Trophoblast cell (in vitro differentiated cells and primary cell): ENCODE results near the gene ADRA1B.

Experiments used
- DNase-seq, 2 donors: peaks; one replicate each; pipeline ENCODE4 v3.0.0-alpha.2; 2016
- H2AFZ ChIP-seq: 2 replicates; pipeline ENCODE4 v1.6.1; 2013; ENCODE audit warnings: low read length, moderate library complexity, mild to moderate bottlenecking; ENCODE audit not compliant: insufficient read depth, poor library complexity
- H2AK5ac ChIP-seq: 2 replicates; pipeline ENCODE4 v1.6.1; 2013; ENCODE audit warnings: mild to moderate bottlenecking, low read length
- H2BK120ac ChIP-seq: 2 replicates; pipeline ENCODE4 v1.6.1; 2013; ENCODE audit warnings: low read length, mild to moderate bottlenecking, moderate library complexity; ENCODE audit not compliant: insufficient read depth, poor library complexity
- H2BK12ac ChIP-seq: 2 replicates; pipeline ENCODE4 v1.6.1; 2013; ENCODE audit warnings: mild to moderate bottlenecking, low read length, moderate library complexity
- H2BK5ac ChIP-seq: 2 replicates; pipeline ENCODE4 v1.6.1; 2013; ENCODE audit warnings: low read length, low read depth, moderate library complexity, mild to moderate bottlenecking; ENCODE audit not compliant: poor library complexity
- H3K14ac ChIP-seq: 2 replicates; pipeline ENCODE4 v1.6.1; 2013; ENCODE audit warnings: mild to moderate bottlenecking, low read length
- H3K18ac ChIP-seq: 2 replicates; pipeline ENCODE4 v1.6.1; 2013; ENCODE audit warnings: mild to moderate bottlenecking, low read length
- H3K23ac ChIP-seq: 2 replicates; pipeline ENCODE4 v1.6.1; 2013; ENCODE audit warnings: low read length
- H3K27ac ChIP-seq: 2 replicates; pipeline ENCODE4 v1.5.1; 2013; ENCODE audit warnings: low read depth, mild to moderate bottlenecking, inconsistent platforms, low read length, moderate library complexity
- H3K27me3 ChIP-seq: 2 replicates; pipeline ENCODE4 v1.6.1; 2013; ENCODE audit warnings: inconsistent platforms, mild to moderate bottlenecking, low read length, moderate library complexity; ENCODE audit not compliant: insufficient read depth
- H3K36me3 ChIP-seq, 2 experiments: 1 replicate in 1 of 2; 2 replicates in 1 of 2; pipeline ENCODE4 v1.6.1; 2013; ENCODE audit warnings: low read length in 2 of 2, mild to moderate bottlenecking in 2 of 2, moderate library complexity in 1 of 2; ENCODE audit not compliant: insufficient read depth in 2 of 2, control insufficient read depth in 1 of 2
- H3K4ac ChIP-seq: 2 replicates; pipeline ENCODE4 v1.6.1; 2013; ENCODE audit warnings: low read depth, mild to moderate bottlenecking, low read length, moderate library complexity
- H3K4me1 ChIP-seq, 2 experiments: 1 replicate in 1 of 2; 2 replicates in 1 of 2; pipeline ENCODE4 v1.6.1; 2013; ENCODE audit warnings: low read length in 2 of 2, mild to moderate bottlenecking in 2 of 2, moderate library complexity in 1 of 2; ENCODE audit not compliant: insufficient read depth in 2 of 2, control insufficient read depth in 1 of 2
- H3K4me2 ChIP-seq: 2 replicates; pipeline ENCODE4 v1.6.1; 2013; ENCODE audit warnings: inconsistent platforms, mild to moderate bottlenecking, low read length, moderate library complexity
- H3K4me3 ChIP-seq: 2 replicates; pipeline ENCODE4 v1.5.1; 2013; ENCODE audit warnings: mild to moderate bottlenecking, low read depth, low read length, inconsistent platforms
- H3K79me1 ChIP-seq: one replicate; pipeline ENCODE4 v1.6.1; 2013; ENCODE audit warnings: low read length
- H3K79me2 ChIP-seq: 2 replicates; pipeline ENCODE4 v1.6.1; 2013; ENCODE audit warnings: low read length, mild to moderate bottlenecking; ENCODE audit not compliant: control insufficient read depth, insufficient read depth, poor library complexity
- H3K9ac ChIP-seq: 2 replicates; pipeline ENCODE4 v1.6.1; 2013; ENCODE audit warnings: mild to moderate bottlenecking, low read length
- H3K9me3 ChIP-seq: 2 replicates; pipeline ENCODE4 v1.6.1; 2013; ENCODE audit warnings: low read depth, mild to moderate bottlenecking, control low read depth, inconsistent platforms, low read length; ENCODE audit not compliant: insufficient read depth
- H4K12ac ChIP-seq: 2 replicates; pipeline ENCODE4 v1.6.1; 2013; ENCODE audit warnings: low read depth, mild to moderate bottlenecking, low read length, moderate library complexity
- H4K8ac ChIP-seq: 2 replicates; pipeline ENCODE4 v1.6.1; 2013; ENCODE audit warnings: low read depth, mild to moderate bottlenecking, low read length, moderate library complexity
- H4K91ac ChIP-seq: one replicate; pipeline ENCODE4 v1.6.1; 2013; ENCODE audit warnings: low read depth, mild to moderate bottlenecking, low read length, moderate library complexity
- WGBS: extraction: QIAGEN DNeasy Blood & Tissue Kit; methylation state at CpG from one replicate; pipeline ENCODE4 v1.1.7; 2013; ENCODE audit warnings: missing lambda C conversion rate; ENCODE audit not compliant: insufficient read length, insufficient coverage; ENCODE audit errors: extremely low coverage; 5-methylcytosine and 5-hydroxymethylcytosine counted together

Gene ADRA1B

DNA sequence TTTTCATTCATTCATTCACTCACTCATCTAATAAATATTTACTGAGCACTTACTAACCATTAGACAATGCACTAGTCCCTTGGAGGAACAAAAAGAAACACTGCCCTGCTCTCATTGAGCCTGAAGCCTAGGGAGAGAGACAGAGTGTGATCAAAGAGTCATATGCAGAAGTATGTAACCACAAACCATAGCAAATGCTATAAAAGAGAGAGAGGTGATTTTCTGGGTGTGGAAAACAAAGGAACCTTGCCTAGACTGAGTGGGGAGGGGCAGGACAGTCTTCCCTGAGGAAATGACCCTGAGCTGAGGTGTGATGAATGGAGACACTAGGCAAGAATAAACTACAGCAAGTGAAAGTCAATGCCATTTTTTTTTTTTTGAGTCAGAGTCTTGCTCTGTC is 10.8 kb upstream of the ADRA1B start:
- no peak overlapping the region for H2AK5ac ChIP-seq
- no peak overlapping the region for H4K8ac ChIP-seq
- H2BK5ac ChIP-seq: no peak overlapping the region
- H3K4me2 ChIP-seq: no peak overlapping the region
- no peak overlapping the region for H4K91ac ChIP-seq
- no peak overlapping the region for H3K18ac ChIP-seq
- H3K23ac ChIP-seq: no peak overlapping the region
- H2BK12ac ChIP-seq: no peak overlapping the region
- H3K4me3 ChIP-seq: no peak overlapping the region
- H3K27ac ChIP-seq: no peak overlapping the region
- H3K79me1 ChIP-seq: peaks cover 21% of the 10 kb centered on the region
- H3K4me1 ChIP-seq: peaks cover 18 to 38% of the 10 kb centered on the region in 2 experiments
- H3K14ac ChIP-seq: no peak overlapping the region
- no peaks in the 10 kb centered on the region for H3K36me3 ChIP-seq
- DNase-seq: no peak
- peaks cover 2% of the 10 kb centered on the region for H3K79me2 ChIP-seq
- no peak overlapping the region for H2AFZ ChIP-seq
- no peaks in the 10 kb centered on the region for H3K9me3 ChIP-seq
- no peak overlapping the region for H3K4ac ChIP-seq
- H3K9ac ChIP-seq: no peak overlapping the region
- no peak overlapping the region for H2BK120ac ChIP-seq
- H3K27me3 ChIP-seq: no peaks in the 10 kb centered on the region
- no peak overlapping the region for H4K12ac ChIP-seq

DNA sequence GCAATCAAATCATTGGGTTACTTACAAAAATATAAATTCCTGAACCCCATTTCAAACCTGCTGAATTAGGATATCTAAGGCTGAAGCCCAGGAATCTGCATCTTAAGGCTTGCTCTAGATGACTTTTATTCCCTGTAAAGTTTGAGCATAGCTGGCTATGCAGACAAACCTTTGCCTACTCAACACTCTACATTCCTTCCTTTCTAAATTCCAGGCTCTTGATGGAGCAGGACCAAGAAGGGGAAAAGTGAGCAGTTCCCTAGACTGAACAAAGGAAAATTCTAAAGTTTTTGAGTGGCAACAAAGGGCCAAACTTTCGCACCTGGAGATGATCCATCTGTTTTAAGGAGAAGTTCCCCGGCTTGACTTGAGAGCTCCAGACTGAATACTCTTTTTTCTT is 9.8 kb upstream of the ADRA1B start:
- H3K4me3 ChIP-seq: no peak overlapping the region
- H3K79me1 ChIP-seq: peaks cover 25% of the 10 kb centered on the region
- no peak overlapping the region for H2BK5ac ChIP-seq
- no peak overlapping the region for H2BK120ac ChIP-seq
- no peak overlapping the region for H3K14ac ChIP-seq
- H3K4me1 ChIP-seq: peaks cover 21 to 43% of the 10 kb centered on the region in 2 experiments
- no peak overlapping the region for H3K9ac ChIP-seq
- no peak overlapping the region for H3K18ac ChIP-seq
- no peak overlapping the region for H4K91ac ChIP-seq
- peaks cover 2% of the 10 kb centered on the region for H3K79me2 ChIP-seq
- no peaks in the 10 kb centered on the region for H3K9me3 ChIP-seq
- no peak for DNase-seq
- H4K8ac ChIP-seq: no peak overlapping the region
- no peak overlapping the region for H3K27ac ChIP-seq
- H3K4me2 ChIP-seq: no peak overlapping the region
- no peak overlapping the region for H3K4ac ChIP-seq
- no peaks in the 10 kb centered on the region for H3K36me3 ChIP-seq
- no peak overlapping the region for H2AK5ac ChIP-seq
- H3K23ac ChIP-seq: no peak overlapping the region
- no peak overlapping the region for H4K12ac ChIP-seq
- no CpG with 5 or more reads among the region's 2 CpGs for WGBS
- no peaks in the 10 kb centered on the region for H3K27me3 ChIP-seq
- no peak overlapping the region for H2BK12ac ChIP-seq
- no peak overlapping the region for H2AFZ ChIP-seq

DNA sequence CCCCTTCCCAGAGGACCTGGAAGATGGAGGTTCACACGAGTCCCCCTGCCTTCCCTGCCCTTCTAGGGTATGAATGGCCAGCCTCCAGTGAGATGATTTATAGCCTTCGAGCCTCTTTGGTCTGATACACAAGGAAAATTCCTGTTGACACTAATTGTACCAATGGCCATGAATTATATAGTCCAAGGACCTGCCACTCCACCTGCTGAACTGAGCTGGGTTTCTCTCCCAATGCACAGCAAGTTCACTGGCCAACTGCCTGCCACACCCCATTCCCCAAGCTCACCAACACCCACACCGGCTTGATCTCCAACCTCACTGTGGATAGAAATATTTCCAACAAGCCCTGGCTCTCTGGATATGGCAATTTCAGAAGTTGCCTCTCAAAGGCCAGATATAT is 9.3 kb upstream of the ADRA1B start:
- H4K8ac ChIP-seq: no peak overlapping the region
- no peak overlapping the region for H2AK5ac ChIP-seq
- no peak overlapping the region for H2AFZ ChIP-seq
- no peaks in the 10 kb centered on the region for H3K9me3 ChIP-seq
- H4K91ac ChIP-seq: peak overlapping the region; percentile 3
- H3K4me3 ChIP-seq: no peak overlapping the region
- H3K4me2 ChIP-seq: no peak overlapping the region
- no peaks in the 10 kb centered on the region for H3K27me3 ChIP-seq
- H2BK120ac ChIP-seq: no peak overlapping the region
- H3K79me1 ChIP-seq: peaks cover 29% of the 10 kb centered on the region
- DNase-seq: no peak
- H4K12ac ChIP-seq: no peak overlapping the region
- no peak overlapping the region for H3K14ac ChIP-seq
- peaks cover 25 to 47% of the 10 kb centered on the region in 2 experiments for H3K4me1 ChIP-seq
- WGBS: no CpG with 5 or more reads among the region's 3 CpGs
- H3K27ac ChIP-seq: no peak overlapping the region
- H3K36me3 ChIP-seq: no peaks in the 10 kb centered on the region
- H2BK5ac ChIP-seq: no peak overlapping the region
- H3K79me2 ChIP-seq: peaks cover 2% of the 10 kb centered on the region
- no peak overlapping the region for H3K9ac ChIP-seq
- no peak overlapping the region for H3K4ac ChIP-seq
- no peak overlapping the region for H3K18ac ChIP-seq
- H2BK12ac ChIP-seq: peak overlapping the region; percentile 6
- H3K23ac ChIP-seq: no peak overlapping the region

DNA sequence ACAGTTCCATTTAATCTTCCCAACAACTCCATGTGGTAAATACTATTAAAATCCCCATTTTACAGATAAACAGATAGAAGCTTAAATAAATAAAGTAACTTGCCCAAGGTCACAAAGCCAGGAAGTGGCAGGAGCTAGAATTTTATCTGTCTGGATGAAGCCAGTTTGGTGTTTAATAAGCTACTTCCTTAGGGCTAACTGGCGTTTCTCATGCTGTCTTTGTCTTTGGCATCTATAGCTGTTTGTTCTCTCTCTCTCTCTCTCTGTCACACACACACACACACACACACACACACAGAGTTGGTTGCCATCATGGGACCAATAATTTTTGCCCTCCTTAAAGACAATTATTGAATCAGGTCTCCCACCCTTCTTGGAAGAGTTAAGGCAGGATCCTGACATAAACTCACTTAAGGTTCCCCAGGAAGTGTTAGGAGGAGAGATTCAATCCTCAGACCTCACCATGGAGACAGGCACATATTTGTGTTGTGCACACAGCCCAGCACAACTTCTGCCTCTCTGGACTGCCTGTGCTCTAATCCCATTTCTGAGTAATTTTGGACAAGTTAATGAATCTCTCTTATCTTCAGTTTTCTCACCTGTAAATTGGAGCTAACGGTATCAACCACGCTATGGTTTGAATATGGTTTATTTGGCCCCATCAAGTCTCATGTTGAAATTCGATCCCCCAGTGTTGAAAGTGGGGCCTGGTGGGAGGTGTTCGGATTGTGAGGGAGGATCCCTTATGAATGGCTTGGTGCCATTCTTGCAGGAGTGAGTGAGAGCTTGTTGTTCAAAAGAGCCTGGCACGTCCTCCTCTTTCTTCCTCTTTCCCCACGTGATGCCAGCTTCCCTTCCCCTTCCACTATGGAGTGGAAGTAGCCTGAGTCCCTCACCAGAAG is 8.3 kb upstream of the ADRA1B start:
- Histone ChIP-seq H3K79me2 (peaks cover 2% of the 10 kb centered on the region), H3K4me2 (no peak overlapping the region), H3K4me1 (peaks cover 27 to 49% of the 10 kb centered on the region in 2 experiments), H4K8ac (no peak overlapping the region), H3K79me1 (peaks cover 32% of the 10 kb centered on the region), H3K18ac (no peak overlapping the region), H3K4me3 (no peak overlapping the region), H2AK5ac (no peak overlapping the region), H3K27me3 (no peaks in the 10 kb centered on the region), H3K23ac (no peak overlapping the region), H3K14ac (no peak overlapping the region), H2BK12ac (peak overlapping the region; percentile 72), H3K36me3 (no peaks in the 10 kb centered on the region), H3K27ac (no peak overlapping the region), H4K91ac (no peak overlapping the region), H2AFZ (no peak overlapping the region), H3K9me3 (no peaks in the 10 kb centered on the region), H2BK120ac (no peak overlapping the region), H3K4ac (no peak overlapping the region), H3K9ac (no peak overlapping the region), H2BK5ac (no peak overlapping the region), H4K12ac (no peak overlapping the region)
- DNase-seq: no peak
- WGBS: no CpG with 5 or more reads among the region's 7 CpGs
